SU-DHL-6 (cell line): ENCODE measurements around the gene EYA2.

Experiments used
- CTCF ChIP-seq: fragments of 200-600 bp; sonication (generic); IDR thresholded peaks from one replicate; pipeline ENCODE4 v1.5.1; 2017; ENCODE audit warnings: antibody characterized with exemption, mild to moderate bottlenecking, low read length, moderate library complexity; ENCODE audit not compliant: insufficient read depth, poor library complexity, severe bottlenecking
- EZH2phosphoT487 ChIP-seq: fragments of 200-600 bp; sonication (generic), shearing (Covaris generic); conservative IDR thresholded peaks from 2 replicates; pipeline ENCODE4 v1.6.1; 2018; ENCODE audit warnings: mild to moderate bottlenecking, antibody characterized with exemption, low read length, moderate library complexity, mixed read lengths

DNA sequence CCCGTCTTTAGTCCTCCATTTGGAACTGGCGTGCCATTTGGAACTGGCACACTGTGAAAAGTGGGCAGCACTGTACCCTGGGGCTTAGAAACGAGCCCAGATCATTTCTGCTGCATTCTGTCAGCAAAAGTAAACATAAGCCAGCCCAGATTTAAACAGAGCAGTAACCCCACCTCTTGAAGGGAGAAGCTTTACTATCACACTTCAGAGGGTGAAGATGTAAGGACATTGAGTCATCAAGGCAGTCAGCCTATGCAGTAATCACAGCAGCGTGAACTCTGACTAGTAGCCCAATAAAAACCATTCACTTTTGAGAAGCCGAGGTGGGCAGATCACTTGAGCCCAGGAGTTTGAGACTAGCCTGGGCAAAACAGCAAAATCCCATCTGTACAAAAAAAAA is 216.9 kb downstream of the EYA2 start:
- TF ChIP-seq CTCF = no peak
- TF ChIP-seq EZH2phosphoT487 = no peak
